H1 (cell line): ENCODE data around the gene ZBED5. TPM values are rescaled to one million over a fixed set of nuclear protein-coding genes. Genes with fewer than 3 reads are reported as not detected.

Experiments
- CTCF ChIA-PET: fragments of 300-600 bp; sonication (Branson Sonifier 250); formaldehyde crosslinking; loops from one replicate; lab custom pipeline; 2021; ENCODE audit not compliant: partially characterized antibody; lab: Charles Lee
- POLR2A ChIA-PET: fragments of 300-600 bp; sonication (Branson Sonifier 250); formaldehyde crosslinking; loops from one replicate; lab custom pipeline; 2021; ENCODE audit warnings: inconsistent platforms; ENCODE audit not compliant: partially characterized antibody; lab: Charles Lee
- DNase-seq, 2 experiments: peaks; one replicate each; pipeline versions ENCODE4 v3.0.0 to v3.0.0-alpha.2; 2010 to 2022; ENCODE audit warnings: low spot score in 2 of 2, low read depth in 1 of 2, mixed read lengths in 1 of 2
- FAIRE-seq: peaks from 2 replicates; lab custom pipeline; 2011; peaks lifted over from hg19 to GRCh38; lab: Jason Lieb, UNC
- H2AFZ ChIP-seq: 2 replicates; pipeline ENCODE4 v1.8.1; 2012; ENCODE audit warnings: low read length, inconsistent platforms
- H2AK5ac ChIP-seq: 2 replicates; pipeline ENCODE4 v1.6.1; 2013; ENCODE audit warnings: low read depth, low read length
- H2BK120ac ChIP-seq: replicated peaks from 2 replicates; pipeline ENCODE3; 2013; ENCODE audit warnings: low read depth, low read length, inconsistent platforms
- H2BK12ac ChIP-seq: 2 replicates; pipeline ENCODE4 v1.6.1; 2013; ENCODE audit warnings: low read depth, low read length
- H2BK15ac ChIP-seq: 2 replicates; pipeline ENCODE4 v1.6.1; 2013; ENCODE audit warnings: low read length
- H2BK20ac ChIP-seq: 2 replicates; pipeline ENCODE4 v1.6.1; 2013; ENCODE audit warnings: low read length
- H2BK5ac ChIP-seq: 2 replicates; pipeline ENCODE4 v1.6.1; 2013; ENCODE audit warnings: low read depth, low read length
- H3K14ac ChIP-seq: 2 replicates; pipeline ENCODE4 v1.6.1; 2013; ENCODE audit warnings: inconsistent platforms; ENCODE audit not compliant: insufficient read length
- H3K18ac ChIP-seq: 2 replicates; pipeline ENCODE4 v1.6.1; 2013; ENCODE audit warnings: low read length; ENCODE audit errors: extremely low read depth
- H3K23ac ChIP-seq: 2 replicates; pipeline ENCODE4 v1.6.1; 2013; ENCODE audit warnings: inconsistent platforms; ENCODE audit not compliant: insufficient read length
- H3K23me2 ChIP-seq: 2 replicates; pipeline ENCODE4 v1.6.1; 2013; ENCODE audit warnings: low read depth, low read length
- H3K27ac ChIP-seq: 2 replicates; pipeline ENCODE4 v1.6.1; 2011; ENCODE audit warnings: low read depth, low read length, inconsistent platforms
- H3K27me3 ChIP-seq, 4 experiments: replicated peaks in 1 of 4; 1 replicate in 1 of 4; 2 replicates in 3 of 4; pipeline versions ENCODE4 v1.6.1 to v1.8.1; 2011 to 2013; ENCODE audit warnings: low read length in 3 of 4, mild to moderate bottlenecking in 3 of 4, inconsistent platforms in 2 of 4, mixed read lengths in 2 of 4, moderate library complexity in 1 of 4; ENCODE audit not compliant: control insufficient read depth in 3 of 4, insufficient read depth in 3 of 4; ENCODE audit errors: extremely low read depth in 1 of 4
- H3K36me3 ChIP-seq, 4 experiments: 2 replicates each; pipeline versions ENCODE4 v1.6.1 to v1.8.1; 2011 to 2013; ENCODE audit warnings: mild to moderate bottlenecking in 4 of 4, low read length in 3 of 4, moderate library complexity in 2 of 4, control low read depth in 1 of 4, inconsistent platforms in 1 of 4; ENCODE audit not compliant: insufficient read depth in 4 of 4, control insufficient read depth in 2 of 4
- H3K4ac ChIP-seq: replicated peaks from 2 replicates; pipeline ENCODE3; 2013; ENCODE audit warnings: low read length, low read depth, mixed read lengths, inconsistent platforms; ENCODE audit not compliant: insufficient read length
- H3K4me1 ChIP-seq, 4 experiments: replicated peaks in 1 of 4; 1 replicate in 1 of 4; 2 replicates in 3 of 4; pipeline versions ENCODE4 v1.6.1 to v1.8.1; 2011 to 2013; ENCODE audit warnings: low read length in 3 of 4, inconsistent platforms in 2 of 4, mixed read lengths in 1 of 4; ENCODE audit not compliant: insufficient read depth in 4 of 4, control insufficient read depth in 3 of 4
- H3K4me2 ChIP-seq, 2 experiments: 2 replicates each; pipeline versions ENCODE4 v1.6.1 to v1.8.1; 2011 to 2013; ENCODE audit warnings: low read depth in 2 of 2, low read length in 2 of 2, control low read depth in 1 of 2, inconsistent platforms in 1 of 2, mild to moderate bottlenecking in 1 of 2; ENCODE audit not compliant: insufficient read depth in 1 of 2
- H3K4me3 ChIP-seq, 4 experiments: fragments of 200-600, 300-600 bp in 1 of 4; sonication (generic), shearing (Covaris generic), sonication (Bioruptor Twin) in 1 of 4; 2 replicates each; pipeline versions ENCODE4 v1.5.1 to v1.8.1; 2011 to 2016; ENCODE audit warnings: low read length in 4 of 4, low read depth in 3 of 4, control low read depth in 2 of 4, inconsistent platforms in 2 of 4, mild to moderate bottlenecking in 2 of 4, mixed read lengths in 1 of 4, moderate library complexity in 1 of 4; ENCODE audit not compliant: insufficient read depth in 2 of 4; ENCODE audit errors: extremely low read depth in 1 of 4
- H3K56ac ChIP-seq: replicated peaks from 2 replicates; pipeline ENCODE3; 2013; ENCODE audit warnings: low read depth, mild to moderate bottlenecking, mixed read lengths, low read length, inconsistent platforms; ENCODE audit not compliant: insufficient read length
- H3K79me1 ChIP-seq: 2 replicates; pipeline ENCODE4 v1.6.1; 2013; ENCODE audit warnings: low read depth, low read length, control low read depth
- H3K79me2 ChIP-seq, 2 experiments: 2 replicates each; pipeline versions ENCODE4 v1.6.1 to v1.8.1; 2012 to 2013; ENCODE audit warnings: low read length in 2 of 2, mild to moderate bottlenecking in 2 of 2, inconsistent platforms in 1 of 2; ENCODE audit not compliant: insufficient read depth in 2 of 2, control insufficient read depth in 1 of 2
- H3K9ac ChIP-seq, 4 experiments: replicated peaks in 1 of 4; 1 replicate in 1 of 4; 2 replicates in 3 of 4; pipeline versions ENCODE4 v1.6.1 to v1.8.1; 2011 to 2013; ENCODE audit warnings: low read depth in 3 of 4, low read length in 3 of 4, control low read depth in 2 of 4, mild to moderate bottlenecking in 2 of 4, moderate library complexity in 2 of 4, inconsistent platforms in 1 of 4; ENCODE audit errors: extremely low read depth in 1 of 4
- H3K9me3 ChIP-seq, 2 experiments: 2 replicates each; pipeline versions ENCODE4 v1.6.1 to v1.8.1; 2012 to 2013; ENCODE audit warnings: mild to moderate bottlenecking in 2 of 2, moderate library complexity in 2 of 2, control low read depth in 1 of 2, inconsistent platforms in 1 of 2, low read depth in 1 of 2, low read length in 1 of 2, mixed read lengths in 1 of 2; ENCODE audit not compliant: insufficient read depth in 2 of 2
- H4K20me1 ChIP-seq, 2 experiments: replicated peaks in 1 of 2; 2 replicates each; pipeline versions ENCODE3 to v1.8.1; 2011 to 2013; ENCODE audit warnings: inconsistent platforms in 2 of 2, low read length in 2 of 2, mild to moderate bottlenecking in 1 of 2; ENCODE audit not compliant: insufficient read depth in 2 of 2, control insufficient read depth in 1 of 2
- H4K5ac ChIP-seq: 2 replicates; pipeline ENCODE4 v1.6.1; 2013; ENCODE audit warnings: low read length, low read depth, mixed read lengths, inconsistent platforms; ENCODE audit not compliant: insufficient read length
- H4K8ac ChIP-seq: 2 replicates; pipeline ENCODE4 v1.8.0; 2013; ENCODE audit warnings: mild to moderate bottlenecking, moderate library complexity, low read length, inconsistent platforms; ENCODE audit not compliant: insufficient read depth; ENCODE audit errors: extremely low read depth
- H4K91ac ChIP-seq: replicated peaks from 2 replicates; pipeline ENCODE3; 2013; ENCODE audit warnings: low read length, mixed read lengths, inconsistent platforms; ENCODE audit not compliant: insufficient read length
- POLR2A ChIP-seq, 2 experiments: IDR thresholded peaks; 1 replicate in 1 of 2; 2 replicates in 1 of 2; pipeline ENCODE4 v1.6.1; 2011; ENCODE audit warnings: low read depth in 2 of 2, low read length in 2 of 2, mild to moderate bottlenecking in 2 of 2; ENCODE audit errors: control extremely low read depth in 1 of 2
- POLR2AphosphoS5 ChIP-seq: IDR thresholded peaks from 2 replicates; pipeline ENCODE4 v1.6.1; 2011; ENCODE audit warnings: low read depth, low read length
- SP1 ChIP-seq: IDR thresholded peaks from 2 replicates; pipeline ENCODE4 v1.6.1; 2011; ENCODE audit warnings: low read depth, low read length
- SP4 ChIP-seq: IDR thresholded peaks from 2 replicates; pipeline ENCODE4 v1.6.1; 2012; ENCODE audit warnings: low read length, inconsistent platforms
- WGBS, 2 experiments: shearing (Covaris generic) in 1 of 2; methylation state at CpG; one replicate each; pipeline versions ENCODE4 v1.1.6 to v1.1.7; 2013 to 2015; ENCODE audit warnings: low lambda C conversion rate in 2 of 2, mixed read lengths in 2 of 2, inconsistent platforms in 1 of 2, low coverage in 1 of 2, missing lambda C conversion rate in 1 of 2; ENCODE audit not compliant: insufficient replicate concordance in 2 of 2, insufficient coverage in 1 of 2, insufficient read length in 1 of 2; ENCODE audit errors: extremely low coverage in 1 of 2, missing lambda C conversion rate in 1 of 2; 5-methylcytosine and 5-hydroxymethylcytosine counted together
- polyA plus RNA-seq, 7 experiments: library from polyadenylated mRNA; depleted of rRNA in 3 of 7; stranded (reverse) in 5 of 7; unstranded in 2 of 7; fragments of >200 nt in 5 of 7; fragments of 200-250 nt in 2 of 7; gene quantifications; 1 replicate in 5 of 7; 2 replicates in 1 of 7; 4 replicates in 1 of 7; pipeline versions ENCODE4 v1.2.1 to v1.2.3, GENCODE V29; 2011 to 2013; ENCODE audit warnings: missing spikeins in 2 of 7, mixed read lengths in 2 of 7
- total RNA-seq: library from RNA; stranded (reverse); fragmentation: NEBNext Ultra II Directional; extraction: Animal tissue kit (Norgen Biotek cat#: 25700); gene quantifications from 2 replicates; pipeline ENCODE4 v1.2.1, GENCODE V29; 2021

The ZBED5 gene
- total and polyA plus RNA-seq, 2 of the 8 experiments (the other 6 are each of a cell fraction or from before 2014, with no cell fraction given): 54.2 to 94.7 TPM

DNA sequence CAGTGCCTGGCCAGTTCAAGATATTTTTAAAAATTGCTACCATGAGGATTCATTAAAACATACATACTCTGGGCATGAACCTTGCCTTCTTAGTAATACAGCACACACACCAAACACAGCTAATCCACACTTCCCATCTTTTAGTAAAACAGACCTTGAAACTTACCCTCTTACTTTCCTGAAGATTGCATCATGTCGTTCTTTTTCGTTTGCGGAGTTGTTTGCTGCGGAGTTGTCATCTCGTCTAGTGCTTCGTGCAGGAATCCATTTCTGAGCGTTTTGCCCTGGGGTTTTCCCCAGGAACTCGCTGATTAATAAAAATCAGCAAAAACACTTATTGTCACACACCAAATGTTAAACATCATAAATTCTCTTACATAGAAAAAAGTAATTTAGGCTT is 52.1 kb downstream of the ZBED5 start:
- H3K79me1 ChIP-seq: peaks cover 2% of the 10 kb centered on the region; the same call in 1 of the 2 replicates
- no peak overlapping the region for H2BK5ac ChIP-seq
- no peak overlapping the region for H2BK15ac ChIP-seq
- no peak overlapping the region for H2BK12ac ChIP-seq
- no peak overlapping the region for H3K23ac ChIP-seq
- ChIA-PET CTCF (interaction anchor here (0.6 to 2.3 kb wide), 2 partner anchors 10 to 13 kb away, joined by 3 to 6 read pairs; no protein-coding TSS in a partner anchor), POLR2A (interaction anchor here (0.7 to 28.5 kb wide), 10 partner anchors 6 to 122 kb away, joined by 3 to 595 read pairs (median 4); partner anchors contain the start of genes EIF4G2 and ZBED5)
- H4K20me1 ChIP-seq: peaks cover 3 to 4% of the 10 kb centered on the region in 2 experiments
- no peak overlapping the region for H2BK20ac ChIP-seq
- H3K79me2 ChIP-seq: peaks cover 13 to 37% of the 10 kb centered on the region in 2 experiments
- H3K27ac ChIP-seq: peak overlapping the region; percentile 2; the same call in 1 of the 2 replicates
- peaks cover 7% of the 10 kb centered on the region for H3K23me2 ChIP-seq
- H2BK120ac ChIP-seq: no peak overlapping the region
- no peak for TF ChIP-seq SP4
- peak in 1 of 2 experiments; percentile 25; a peak in 1 of 3 replicates for TF ChIP-seq POLR2A (IDR thresholded peaks at IDR 0.05; ENCODE audit: control extremely low read depth in 1 of 2, low read depth in 2 of 2, low read length in 2 of 2)
- no peak for TF ChIP-seq POLR2AphosphoS5
- TF ChIP-seq SP1: peak; percentile 22; the same call in 1 of the 2 replicates
- no peak for FAIRE-seq
- no peak overlapping the region for H4K5ac ChIP-seq
- peak overlapping the region in 1 of 2 experiments; percentile 89; a peak in 1 of 4 replicates for H3K4me2 ChIP-seq
- no peak overlapping the region for H4K91ac ChIP-seq
- no peaks in the 10 kb centered on the region for H3K9me3 ChIP-seq
- H3K4ac ChIP-seq: no peak overlapping the region
- H3K56ac ChIP-seq: no peak overlapping the region
- no peak for DNase-seq
- no peak overlapping the region for H2AK5ac ChIP-seq
- no peak overlapping the region for H3K14ac ChIP-seq
- H3K4me1 ChIP-seq: peaks cover 0 to 5% (median 2%) of the 10 kb centered on the region in 4 experiments; a peak in 4 of 7 replicates
- H3K4me3 ChIP-seq: peak overlapping the region in 1 of 4 experiments; percentile 90; a peak in 1 of 8 replicates
- H2AFZ ChIP-seq: no peak overlapping the region
- H4K8ac ChIP-seq: no peak overlapping the region; the same call in 1 of the 2 replicates
- H3K27me3 ChIP-seq: no peaks in the 10 kb centered on the region
- 97% methylated on average over 8 of the region's 8 CpGs; no CpG with 5 or more reads in 1 of the 2 experiments for WGBS, 2 experiments
- H3K18ac ChIP-seq: no peak overlapping the region
- H3K9ac ChIP-seq: no peak overlapping the region; a peak in 3 of 7 replicates
- peaks cover 56 to 71% (median 62%) of the 10 kb centered on the region in 4 experiments for H3K36me3 ChIP-seq
